Stimulated activated CD4-positive, alpha-beta T cell treated with anti-CD3 and anti-CD28 coated beads, Interleukin-2, amount 100 ng/mL, for 4 hours (primary cell): ENCODE results near the gene CLK1.

Experiments
- DNase-seq: peaks from one replicate; pipeline ENCODE4 v3.0.0-alpha.2; 2020; ENCODE audit warnings: low read depth

Gene CLK1

DNA sequence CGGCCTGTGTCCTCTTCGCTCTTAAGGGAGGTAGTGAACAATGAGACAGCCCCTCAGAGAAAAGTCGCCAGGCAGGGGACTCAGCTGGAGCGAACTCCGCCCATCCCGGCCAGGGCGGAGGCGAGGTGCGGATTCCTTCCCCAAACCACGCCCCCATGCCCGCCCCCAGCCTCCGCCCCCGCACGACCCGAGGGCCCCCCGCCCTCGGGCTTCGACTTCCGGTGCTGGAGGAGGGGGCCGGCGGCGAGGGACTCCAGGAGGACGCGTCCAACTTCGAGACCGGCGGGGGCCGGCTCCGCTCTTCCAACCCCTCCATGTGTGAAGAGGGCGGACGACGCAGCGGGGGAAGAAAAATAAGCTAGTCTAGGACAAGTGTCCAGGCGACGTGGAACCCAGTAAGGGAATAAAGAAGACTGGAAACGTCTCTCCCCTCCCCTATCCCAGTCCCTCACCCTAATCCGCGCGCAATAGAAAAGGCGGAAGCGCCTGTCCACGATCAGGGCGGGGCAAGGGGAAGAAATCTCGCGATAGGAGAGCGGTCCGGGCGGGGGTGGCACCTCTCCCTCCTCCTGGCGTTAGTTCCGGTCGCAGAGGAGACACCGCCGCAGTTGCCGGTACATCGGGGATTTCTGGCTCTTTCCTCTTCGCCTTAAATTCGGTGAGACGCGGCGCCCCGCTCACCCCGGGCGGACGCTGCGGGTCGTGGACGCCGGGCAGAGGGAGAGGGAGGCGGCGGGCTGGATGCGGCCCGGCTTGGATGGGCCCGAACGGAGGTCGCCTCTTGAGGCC, 52.9 kb downstream of the CLK1 start, which contains the start of gene BZW1:
Gene BZW1 (plus strand): TSS at position 578 of the 789 bp plus-strand sequence. CDS start 1,308 bp downstream, outside the sequence.
- peak; percentile 96 for DNase-seq

DNA sequence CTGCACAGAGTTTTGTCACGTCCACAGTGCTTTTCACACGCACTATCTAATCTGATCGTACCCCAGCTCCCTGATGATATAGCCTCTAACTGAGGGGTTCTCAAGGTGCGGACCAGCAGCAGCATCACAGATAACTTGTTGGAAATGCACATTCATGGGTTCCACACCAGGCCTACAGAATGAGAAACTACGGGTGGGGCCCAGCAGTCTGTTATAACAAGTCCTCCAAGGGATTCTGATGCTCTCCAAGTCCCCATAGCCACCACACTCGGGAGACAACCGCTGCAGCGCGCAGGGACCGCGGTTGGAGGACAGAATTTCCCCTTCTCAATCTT, 53.5 kb downstream of the CLK1 start:
- DNase-seq: no peak

DNA sequence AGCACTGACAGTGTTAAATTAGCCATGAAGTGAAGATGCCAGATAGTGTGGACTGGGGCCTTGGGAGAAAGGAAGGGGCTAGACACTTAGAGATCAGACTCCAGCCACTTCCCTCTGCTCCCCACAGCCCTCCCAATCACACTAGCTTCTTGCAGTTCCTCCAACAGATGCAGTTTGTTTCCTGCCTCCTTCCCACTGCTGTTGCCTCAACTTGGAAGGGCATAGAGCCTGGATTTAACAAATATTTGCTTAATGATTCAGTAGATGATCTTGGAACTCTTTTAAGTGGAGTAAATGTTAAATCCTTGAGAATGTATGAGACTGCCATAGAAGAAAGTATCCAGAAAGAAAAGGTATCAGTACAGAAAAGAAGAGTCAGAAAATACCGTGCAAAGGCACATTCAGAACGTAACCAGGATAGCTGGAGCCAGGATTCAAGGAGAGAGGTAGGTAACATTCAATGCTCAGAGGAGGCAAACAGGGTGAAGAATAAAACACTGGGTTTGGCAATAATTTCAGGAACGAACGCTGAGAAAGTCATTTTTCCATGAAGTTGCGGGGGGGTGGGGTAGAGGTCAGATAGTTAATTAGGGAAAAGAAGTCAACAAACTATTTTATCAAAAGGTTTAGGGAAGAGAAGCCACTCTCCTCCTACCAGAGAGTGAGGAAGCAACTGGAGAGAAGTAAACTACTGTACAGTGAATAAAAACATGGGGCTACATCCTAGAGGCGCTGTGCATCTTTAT, 54.0 kb downstream of the CLK1 start:
- no peak for DNase-seq

DNA sequence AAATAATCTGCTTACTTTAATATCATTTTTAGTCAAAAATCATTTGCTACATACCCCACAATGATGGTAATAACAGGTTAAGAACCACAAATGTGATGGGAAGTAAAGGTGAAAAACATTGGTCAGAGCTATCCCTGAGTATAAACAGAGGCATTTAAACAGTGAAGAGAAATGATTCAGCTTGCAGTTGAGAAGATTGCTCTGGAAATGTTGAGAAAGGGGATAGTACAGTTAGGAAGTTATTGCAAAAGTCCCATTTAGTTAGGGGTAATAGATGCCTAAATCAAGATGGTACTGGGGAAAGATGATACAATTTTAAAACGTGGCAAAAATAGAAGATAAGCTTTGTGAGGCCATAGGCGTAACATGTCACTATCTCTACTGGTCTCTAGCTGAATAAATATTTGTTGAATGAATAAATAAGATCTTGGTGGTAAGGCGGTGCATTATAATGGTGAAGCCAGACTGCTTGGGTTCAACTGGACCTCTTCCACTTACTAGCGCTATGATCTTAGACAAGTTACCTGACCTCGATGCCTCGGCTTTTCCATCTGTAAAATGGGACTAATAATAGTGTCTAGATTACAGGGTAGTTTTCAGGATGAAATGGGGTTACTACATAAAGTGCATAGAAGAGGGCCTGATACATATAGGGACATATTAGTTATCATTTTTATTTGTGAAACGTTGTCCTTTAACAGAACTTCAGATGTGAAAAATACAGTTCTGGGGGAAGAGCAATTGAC, 54.8 kb downstream of the CLK1 start:
- no peak for DNase-seq
